SK-N-SH treated with all-trans-retinoic acid at 6 μM for 48 hours (cell line): ENCODE results near the gene OR6K2.

Experiments used
- ATAC-seq: fragments of 200-7000 bp; cut with Tn5 transposase; 3 replicates; pipeline ENCODE4 v1.9.1; 2020; ENCODE audit warnings: mild to moderate bottlenecking, moderate library complexity
- ARNTL ChIP-seq: fragments of 450-650 bp; formaldehyde crosslinking; IDR thresholded peaks from 2 replicates; pipeline ENCODE4 v1.5.0; 2020; ENCODE audit warnings: low read depth, mild to moderate bottlenecking, moderate library complexity, borderline replicate concordance
- BACH2 ChIP-seq: fragments of 250-450 bp; sonication (Bioruptor Pico); IDR thresholded peaks from 2 replicates; pipeline ENCODE4 v1.9.0; 2021; ENCODE audit warnings: mild to moderate bottlenecking, borderline replicate concordance
- CSDC2 ChIP-seq: fragments of 250-450 bp; sonication (Bioruptor Pico); IDR thresholded peaks from 2 replicates; pipeline ENCODE4 v1.5.0; 2020; ENCODE audit warnings: mild to moderate bottlenecking, moderate library complexity
- CSRNP3 ChIP-seq: fragments of 250-450 bp; sonication (Bioruptor Pico); IDR thresholded peaks from 2 replicates; pipeline ENCODE4 v1.5.1; 2021; ENCODE audit warnings: mild to moderate bottlenecking, moderate library complexity
- ESRRG ChIP-seq: fragments of 250-450 bp; sonication (Bioruptor Pico); IDR thresholded peaks from 2 replicates; pipeline ENCODE4 v1.6.1; 2021; ENCODE audit warnings: mild to moderate bottlenecking
- GLIS3 ChIP-seq: fragments of 250-450 bp; sonication (Bioruptor Pico); IDR thresholded peaks from 2 replicates; pipeline ENCODE4 v1.5.0; 2020; ENCODE audit warnings: mild to moderate bottlenecking, moderate library complexity
- ISL1 ChIP-seq: fragments of 250-450 bp; sonication (Bioruptor Pico); IDR thresholded peaks from 2 replicates; pipeline ENCODE4 v2.1.2; 2022; ENCODE audit warnings: mild to moderate bottlenecking, moderate library complexity
- OSR1 ChIP-seq: fragments of 250-450 bp; sonication (Bioruptor Pico); IDR thresholded peaks from 2 replicates; pipeline ENCODE4 v1.8.0; 2022; ENCODE audit warnings: moderate library complexity, mild to moderate bottlenecking, inconsistent platforms
- PATZ1 ChIP-seq: fragments of 250-450 bp; sonication (Bioruptor Pico); IDR thresholded peaks from 2 replicates; pipeline ENCODE4 v1.8.0; 2020; ENCODE audit warnings: mild to moderate bottlenecking, moderate library complexity, borderline replicate concordance
- PPARA ChIP-seq: fragments of 250-450 bp; sonication (Bioruptor Pico); IDR thresholded peaks from 2 replicates; pipeline ENCODE4 v1.5.0; 2020; ENCODE audit warnings: mild to moderate bottlenecking, borderline replicate concordance
- RARB ChIP-seq: fragments of 250-450 bp; sonication (Bioruptor Pico); IDR thresholded peaks from 2 replicates; pipeline ENCODE4 v1.8.0; 2021; ENCODE audit warnings: mild to moderate bottlenecking, moderate library complexity
- SNAI2 ChIP-seq: fragments of 250-450 bp; sonication (Bioruptor Pico); IDR thresholded peaks from 2 replicates; pipeline ENCODE4 v1.5.0; 2020; ENCODE audit warnings: mild to moderate bottlenecking, moderate library complexity
- TCF4 ChIP-seq: fragments of 250-450 bp; sonication (Bioruptor Pico); IDR thresholded peaks from 2 replicates; pipeline ENCODE4 v1.8.0; 2021; ENCODE audit warnings: mild to moderate bottlenecking, moderate library complexity, borderline replicate concordance
- ZC3H10 ChIP-seq: fragments of 250-450 bp; sonication (Bioruptor Pico); IDR thresholded peaks from 2 replicates; pipeline ENCODE4 v1.5.1; 2021; ENCODE audit warnings: mild to moderate bottlenecking, moderate library complexity
- ZFP3 ChIP-seq: fragments of 250-450 bp; sonication (Bioruptor Pico); IDR thresholded peaks from 2 replicates; pipeline ENCODE4 v1.5.0; 2020; ENCODE audit warnings: mild to moderate bottlenecking, moderate library complexity
- ZFP30 ChIP-seq: fragments of 450-650 bp; formaldehyde crosslinking; IDR thresholded peaks from 2 replicates; pipeline ENCODE4 v1.5.0; 2022; ENCODE audit warnings: mild to moderate bottlenecking, moderate library complexity
- ZNF565 ChIP-seq: fragments of 450-650 bp; formaldehyde crosslinking; conservative IDR thresholded peaks from 2 replicates; pipeline ENCODE4 v1.5.0; 2020; ENCODE audit warnings: low read depth, mild to moderate bottlenecking, moderate library complexity
- ZNF70 ChIP-seq: fragments of 450-650 bp; formaldehyde crosslinking; IDR thresholded peaks from 2 replicates; pipeline ENCODE4 v1.5.0; 2020; ENCODE audit warnings: mild to moderate bottlenecking, moderate library complexity
- ZNF8 ChIP-seq: fragments of 450-650 bp; formaldehyde crosslinking; IDR thresholded peaks from 2 replicates; pipeline ENCODE4 v1.5.0; 2020; ENCODE audit warnings: mild to moderate bottlenecking, moderate library complexity
- TF ChIP-seq, protein P1 (sequence below): fragments of 250-450 bp; sonication (Bioruptor Pico); IDR thresholded peaks from 2 replicates; pipeline ENCODE4 v1.5.0; 2020; ENCODE audit warnings: mild to moderate bottlenecking, moderate library complexity
- TF ChIP-seq, protein P2 (sequence below): fragments of 250-450 bp; sonication (Bioruptor Pico); IDR thresholded peaks from 2 replicates; pipeline ENCODE4 v1.8.0; 2021; ENCODE audit warnings: low read depth, mild to moderate bottlenecking, moderate library complexity, borderline replicate concordance

Gene OR6K2

DNA sequence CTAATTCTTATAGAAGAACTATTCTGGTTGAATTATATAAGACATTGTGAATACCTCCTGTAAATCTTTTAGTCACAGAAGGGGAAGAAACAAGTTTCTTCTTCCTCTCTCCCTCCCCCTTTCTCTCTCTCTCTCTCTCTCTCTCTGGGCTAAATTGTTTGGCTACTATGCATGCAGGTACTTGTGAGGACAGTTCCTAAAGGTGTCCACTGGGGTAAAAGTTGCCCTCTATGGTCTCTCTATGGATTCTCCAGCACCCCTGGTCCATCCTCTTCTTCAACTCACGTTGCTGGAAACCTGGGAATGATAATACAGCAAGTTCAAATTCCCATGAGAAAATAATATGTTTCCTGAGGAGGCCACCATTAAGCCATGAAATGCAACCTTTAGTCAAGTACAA lies 14.3 kb upstream of the OR6K2 start:
- TF ChIP-seq GLIS3 (no peak), CSDC2 (no peak), SNAI2 (CRISPR knock-in tag) (no peak), RARB (CRISPR knock-in tag) (no peak)
- TF ChIP-seq, protein P1, sequence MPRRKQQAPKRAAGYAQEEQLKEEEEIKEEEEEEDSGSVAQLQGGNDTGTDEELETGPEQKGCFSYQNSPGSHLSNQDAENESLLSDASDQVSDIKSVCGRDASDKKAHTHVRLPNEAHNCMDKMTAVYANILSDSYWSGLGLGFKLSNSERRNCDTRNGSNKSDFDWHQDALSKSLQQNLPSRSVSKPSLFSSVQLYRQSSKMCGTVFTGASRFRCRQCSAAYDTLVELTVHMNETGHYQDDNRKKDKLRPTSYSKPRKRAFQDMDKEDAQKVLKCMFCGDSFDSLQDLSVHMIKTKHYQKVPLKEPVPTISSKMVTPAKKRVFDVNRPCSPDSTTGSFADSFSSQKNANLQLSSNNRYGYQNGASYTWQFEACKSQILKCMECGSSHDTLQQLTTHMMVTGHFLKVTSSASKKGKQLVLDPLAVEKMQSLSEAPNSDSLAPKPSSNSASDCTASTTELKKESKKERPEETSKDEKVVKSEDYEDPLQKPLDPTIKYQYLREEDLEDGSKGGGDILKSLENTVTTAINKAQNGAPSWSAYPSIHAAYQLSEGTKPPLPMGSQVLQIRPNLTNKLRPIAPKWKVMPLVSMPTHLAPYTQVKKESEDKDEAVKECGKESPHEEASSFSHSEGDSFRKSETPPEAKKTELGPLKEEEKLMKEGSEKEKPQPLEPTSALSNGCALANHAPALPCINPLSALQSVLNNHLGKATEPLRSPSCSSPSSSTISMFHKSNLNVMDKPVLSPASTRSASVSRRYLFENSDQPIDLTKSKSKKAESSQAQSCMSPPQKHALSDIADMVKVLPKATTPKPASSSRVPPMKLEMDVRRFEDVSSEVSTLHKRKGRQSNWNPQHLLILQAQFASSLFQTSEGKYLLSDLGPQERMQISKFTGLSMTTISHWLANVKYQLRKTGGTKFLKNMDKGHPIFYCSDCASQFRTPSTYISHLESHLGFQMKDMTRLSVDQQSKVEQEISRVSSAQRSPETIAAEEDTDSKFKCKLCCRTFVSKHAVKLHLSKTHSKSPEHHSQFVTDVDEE (CRISPR knock-in tag): no peak
- TF ChIP-seq, all 23 proteins: peak for 0
- no peak for ATAC-seq

GRCh38 chr1:158711098-158711497 lies 10.6 kb upstream of the OR6K2 start:
- TF ChIP-seq ARNTL (CRISPR knock-in tag) (no peak), RARB (CRISPR knock-in tag) (no peak), ESRRG (CRISPR knock-in tag) (no peak)
- TF ChIP-seq, protein P2, sequence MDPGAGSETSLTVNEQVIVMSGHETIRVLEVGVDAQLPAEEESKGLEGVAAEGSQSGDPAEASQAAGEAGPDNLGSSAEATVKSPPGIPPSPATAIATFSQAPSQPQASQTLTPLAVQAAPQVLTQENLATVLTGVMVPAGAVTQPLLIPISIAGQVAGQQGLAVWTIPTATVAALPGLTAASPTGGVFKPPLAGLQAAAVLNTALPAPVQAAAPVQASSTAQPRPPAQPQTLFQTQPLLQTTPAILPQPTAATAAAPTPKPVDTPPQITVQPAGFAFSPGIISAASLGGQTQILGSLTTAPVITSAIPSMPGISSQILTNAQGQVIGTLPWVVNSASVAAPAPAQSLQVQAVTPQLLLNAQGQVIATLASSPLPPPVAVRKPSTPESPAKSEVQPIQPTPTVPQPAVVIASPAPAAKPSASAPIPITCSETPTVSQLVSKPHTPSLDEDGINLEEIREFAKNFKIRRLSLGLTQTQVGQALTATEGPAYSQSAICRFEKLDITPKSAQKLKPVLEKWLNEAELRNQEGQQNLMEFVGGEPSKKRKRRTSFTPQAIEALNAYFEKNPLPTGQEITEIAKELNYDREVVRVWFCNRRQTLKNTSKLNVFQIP (CRISPR knock-in tag): no peak
- TF ChIP-seq, protein P1 (CRISPR knock-in tag): no peak
- ATAC-seq: no peak

DNA sequence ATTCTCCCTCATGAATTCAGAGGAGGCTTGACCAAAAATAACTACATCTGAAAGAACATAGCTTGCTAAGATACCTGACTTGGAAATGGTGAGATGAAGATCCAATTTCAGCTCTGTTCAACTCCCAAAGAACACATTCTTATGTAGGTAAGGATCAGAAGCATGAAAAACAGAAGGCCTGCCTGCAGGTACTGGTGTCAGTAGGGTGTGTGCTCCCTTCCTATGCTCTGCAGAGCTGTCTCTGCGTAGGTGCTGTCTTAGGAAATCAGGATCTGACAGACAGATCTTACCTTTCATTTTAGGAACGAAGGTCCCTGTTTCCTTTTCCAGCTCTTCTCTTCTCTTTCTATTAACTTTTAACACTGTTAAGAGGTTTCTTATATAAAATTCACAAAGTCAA lies 5.6 kb upstream of the OR6K2 start:
- TF ChIP-seq PPARA (CRISPR knock-in tag): no peak
- no peak for TF ChIP-seq ISL1 (CRISPR knock-in tag)
- TF ChIP-seq ZNF70: no peak
- TF ChIP-seq CSRNP3 (CRISPR knock-in tag): no peak
- TF ChIP-seq ZFP30 (CRISPR knock-in tag): no peak
- TF ChIP-seq ZFP3 (CRISPR knock-in tag): no peak
- TF ChIP-seq ZC3H10 (CRISPR knock-in tag): no peak
- TF ChIP-seq ZNF8: no peak
- no peak for TF ChIP-seq ARNTL (CRISPR knock-in tag)
- no peak for TF ChIP-seq ZNF565 (CRISPR knock-in tag)
- TF ChIP-seq PATZ1 (CRISPR knock-in tag): no peak
- TF ChIP-seq TCF4: no peak
- TF ChIP-seq ESRRG (CRISPR knock-in tag): no peak
- TF ChIP-seq CSDC2: no peak
- no peak for TF ChIP-seq OSR1 (CRISPR knock-in tag)
- TF ChIP-seq SNAI2 (CRISPR knock-in tag): no peak
- TF ChIP-seq BACH2 (CRISPR knock-in tag): no peak
- no peak for ATAC-seq
